ENCODE data around the gene DNAJB6.

DNAJB6 gene

GRCh38 chr7:157370742-157371141, 33.9 kb downstream of the DNAJB6 start:
- no peak for DNase-seq (ENCODE audit: low spot score)

GRCh38 chr7:157371296-157371695, 34.5 kb downstream of the DNAJB6 start:
- no peak for DNase-seq (ENCODE audit: low spot score)

DNA sequence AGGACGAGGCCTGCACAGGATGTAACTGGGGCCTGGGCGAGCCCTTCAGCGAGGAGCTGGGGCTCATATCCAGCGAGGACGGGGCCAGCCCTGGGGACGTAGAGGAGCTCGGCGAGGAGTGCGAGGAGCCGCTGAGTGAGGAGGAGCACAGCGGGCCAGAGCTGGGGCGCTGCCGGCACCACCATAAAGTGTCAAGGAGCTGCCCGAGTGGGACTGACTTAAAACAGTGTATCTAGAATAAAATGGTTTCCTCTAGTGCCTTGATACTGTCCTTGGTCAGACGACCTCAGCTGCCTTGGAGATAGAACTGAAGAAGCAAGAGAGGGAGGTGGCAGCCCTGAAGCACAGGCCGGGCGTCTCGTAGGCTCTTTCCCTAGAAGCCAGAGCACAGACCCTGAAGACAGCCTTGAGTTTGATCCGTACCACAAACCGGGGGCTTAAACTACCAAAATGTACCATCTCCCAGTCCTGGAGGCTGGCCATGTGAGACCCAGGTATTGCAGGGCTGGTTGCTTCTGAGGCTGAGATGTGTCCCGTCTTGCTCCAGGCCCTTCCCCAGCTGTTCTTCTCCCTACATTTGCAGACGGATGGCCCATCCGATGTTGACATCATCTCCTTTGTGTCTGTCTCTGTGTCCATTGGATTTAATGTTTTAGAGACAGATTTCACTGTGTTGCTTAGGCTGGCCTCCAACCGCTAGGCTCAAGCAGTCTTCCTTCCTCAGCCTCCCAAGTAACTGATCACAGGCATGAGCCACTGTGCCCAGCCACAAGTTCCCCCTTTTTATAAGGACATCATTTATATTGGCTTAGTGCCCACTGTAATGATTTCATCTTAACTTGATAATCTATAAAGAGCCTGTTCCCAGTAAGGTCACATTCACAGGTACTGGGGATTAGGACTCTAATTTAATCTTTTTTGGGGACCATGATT, 35.8 kb downstream of the DNAJB6 start:
- DNase-seq (ENCODE audit: low spot score) = no peak

DNA sequence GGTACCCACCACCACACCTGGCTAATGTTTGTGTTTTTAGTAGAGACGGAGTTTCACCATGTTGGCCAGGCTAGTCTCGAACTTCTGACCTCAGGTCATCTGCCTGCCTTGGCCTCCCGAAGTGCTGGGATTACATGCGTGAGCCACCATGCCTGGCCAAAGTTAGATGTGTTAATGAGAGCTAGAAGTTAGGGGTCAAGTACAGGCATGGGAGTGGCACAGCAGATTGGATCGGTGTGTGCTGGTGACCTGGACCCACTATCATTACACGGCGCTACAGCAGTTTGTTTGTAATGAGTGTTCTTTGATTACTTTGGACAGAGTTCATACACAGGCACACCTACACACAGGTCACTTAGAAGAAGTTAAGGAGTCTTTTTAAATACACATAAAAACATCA, 36.7 kb downstream of the DNAJB6 start:
- DNase-seq (ENCODE audit: low spot score) = no peak

- no peak for DNase-seq (ENCODE audit: low spot score)
These were observed 38.6 kb downstream of the DNAJB6 start for GRCh38 chr7:157375410-157375809.

DNA sequence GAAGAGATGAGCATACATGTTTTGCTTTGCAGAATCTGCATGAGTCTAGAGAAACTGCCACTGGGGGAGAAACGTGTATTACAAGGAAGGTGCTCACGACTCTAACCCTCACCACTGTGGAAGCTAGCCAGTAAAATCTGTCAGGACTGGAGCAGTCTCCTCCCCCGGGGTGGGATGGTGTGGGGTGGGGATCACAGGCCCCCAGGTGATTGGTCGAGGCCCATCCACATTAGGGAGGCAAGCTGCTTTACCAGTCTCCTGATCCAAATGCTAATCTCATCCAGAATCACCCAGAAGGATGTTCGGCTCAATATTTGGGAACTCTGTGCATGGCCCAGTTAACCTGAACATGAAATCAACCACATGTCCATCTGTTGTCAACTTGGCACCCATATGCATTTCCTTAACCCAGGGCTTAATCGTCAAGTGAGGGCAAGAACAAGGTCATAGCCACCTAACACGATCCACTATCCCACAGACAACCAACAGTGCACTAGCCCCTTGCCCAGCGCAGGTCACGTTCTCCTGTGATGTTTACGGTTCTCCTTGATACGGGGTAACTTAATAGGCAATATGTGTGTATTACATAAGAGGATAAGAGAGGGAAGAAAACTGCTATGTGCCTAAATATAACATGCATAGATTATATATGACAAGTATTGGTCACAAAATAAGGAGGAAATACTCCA, 40.8 kb downstream of the DNAJB6 start:
- DNase-seq (ENCODE audit: low spot score) = no peak

DNA sequence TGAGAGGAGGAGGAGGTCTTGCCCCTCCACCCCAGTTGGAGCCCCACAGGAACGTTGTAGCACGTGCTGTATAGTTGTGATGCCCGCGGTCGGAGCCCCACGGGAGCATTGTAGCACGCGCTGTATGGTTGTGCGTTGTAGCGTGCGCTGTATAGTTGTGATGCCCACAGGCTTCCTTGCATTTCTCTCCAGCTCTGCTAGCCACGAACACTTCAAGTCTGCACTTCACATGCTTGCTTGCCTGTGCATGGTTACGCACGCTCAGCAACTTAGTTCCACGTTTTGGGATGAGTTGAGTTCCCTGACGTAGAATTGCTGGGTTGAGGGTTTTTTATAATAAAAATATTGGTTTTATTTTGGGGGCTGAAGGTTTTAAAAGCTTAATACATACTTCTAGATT, 41.6 kb downstream of the DNAJB6 start:
- DNase-seq (ENCODE audit: low spot score) = no peak

- DNase-seq (ENCODE audit: low spot score) = no peak
These were observed 42.7 kb downstream of the DNAJB6 start for GRCh38 chr7:157379493-157379892.

DNA sequence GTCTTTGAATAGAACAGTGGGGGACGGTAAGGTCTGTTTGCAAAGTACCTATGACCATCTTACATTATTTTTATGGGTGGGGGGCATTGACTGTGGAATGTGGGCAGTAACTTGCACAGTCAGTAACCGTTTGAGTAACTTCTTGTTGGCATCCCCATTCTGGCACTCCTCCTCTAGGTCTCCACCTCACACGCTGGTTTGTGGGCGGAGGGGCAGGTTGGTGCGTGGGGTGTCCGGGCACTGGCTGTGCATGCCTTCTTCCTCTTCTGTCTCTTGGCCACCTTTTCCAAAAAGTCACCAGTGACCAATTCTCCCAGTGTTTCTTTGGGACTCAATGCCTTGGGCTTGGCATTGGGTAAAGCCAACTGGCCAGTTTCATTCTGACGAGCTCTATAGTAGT, 43.6 kb downstream of the DNAJB6 start:
- DNase-seq (ENCODE audit: low spot score) = no peak

DNA sequence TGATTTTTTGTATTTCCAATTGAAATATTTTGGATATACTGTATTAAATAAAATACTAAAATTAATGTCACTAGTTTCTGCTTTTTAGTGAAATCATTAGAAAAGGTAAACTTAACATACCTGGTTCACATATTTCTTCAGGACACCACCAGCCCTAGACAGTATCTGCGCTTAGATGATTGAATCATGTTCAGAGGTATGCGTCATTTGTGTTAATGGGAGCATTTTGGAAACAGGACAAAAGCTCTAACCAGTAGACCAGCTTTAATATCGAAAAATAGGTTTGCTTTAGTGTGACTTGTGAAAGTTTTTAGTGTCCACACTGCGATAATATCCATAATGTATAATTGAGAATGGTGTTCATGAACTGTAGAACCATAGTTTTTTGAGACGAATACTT, 47.1 kb downstream of the DNAJB6 start:
- no peak for DNase-seq (ENCODE audit: low spot score)

DNA sequence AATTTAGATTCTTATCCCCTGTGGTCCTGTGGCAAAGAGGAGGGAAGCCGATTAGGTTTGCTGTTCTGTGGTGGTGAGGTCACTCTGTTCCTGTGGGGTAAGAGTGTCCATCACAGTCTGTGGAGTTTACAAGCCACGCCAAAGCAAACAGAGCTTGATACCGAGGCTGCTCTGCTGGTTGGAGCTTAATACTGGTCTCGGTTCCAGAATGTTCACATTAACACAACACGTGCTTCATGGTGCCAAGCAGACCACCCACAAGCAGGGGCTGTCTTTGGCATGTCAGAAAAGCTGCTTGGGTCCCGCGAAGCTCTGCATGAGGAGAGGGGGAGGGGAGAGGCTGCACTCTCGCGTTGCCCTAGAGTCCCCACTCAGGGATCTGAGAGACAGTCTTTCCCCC, 47.5 kb downstream of the DNAJB6 start:
- no peak for DNase-seq (ENCODE audit: low spot score)

DNA sequence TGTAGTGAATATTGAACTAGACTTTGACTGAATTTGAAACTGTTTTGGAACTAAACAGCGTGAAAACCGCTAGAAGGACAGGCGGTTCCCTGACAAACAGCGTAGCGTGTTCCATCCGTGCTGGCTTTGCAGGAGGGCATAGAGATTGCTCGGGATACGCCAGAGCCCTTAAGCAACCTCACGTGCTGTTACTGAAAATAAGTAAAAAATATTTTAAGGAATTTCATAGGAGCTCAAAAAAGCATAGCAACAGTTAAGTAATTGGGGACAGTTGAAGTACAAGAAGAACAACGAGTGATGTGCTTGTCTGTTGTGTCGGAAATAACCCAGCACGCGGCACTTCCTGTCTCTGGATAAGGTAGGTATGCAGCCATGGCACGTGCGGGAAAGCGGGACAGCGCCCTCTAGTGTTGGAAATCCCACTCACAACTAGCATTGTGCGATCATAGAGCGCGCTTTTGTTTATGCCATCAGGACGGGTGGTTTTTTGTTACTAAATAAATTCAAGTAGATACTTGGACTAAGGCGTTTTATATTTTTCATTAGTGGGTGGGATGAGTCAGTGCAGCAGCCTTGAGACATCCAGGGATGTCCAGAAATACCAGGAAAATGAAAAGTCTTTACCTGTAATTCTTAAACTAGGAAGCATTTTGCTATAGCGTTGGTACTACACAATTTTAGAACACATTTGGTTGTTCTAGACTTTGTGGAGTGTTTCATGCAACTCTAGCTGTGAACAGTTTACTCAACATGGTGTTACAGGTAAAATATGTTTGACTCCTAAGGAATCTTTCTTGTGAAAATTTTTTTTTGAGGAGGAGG, 50.4 kb downstream of the DNAJB6 start:
- peak; percentile 87 for DNase-seq (ENCODE audit: low spot score)

GRCh38 chr7:157388301-157388700, 51.5 kb downstream of the DNAJB6 start:
- DNase-seq (ENCODE audit: low spot score) = no peak

DNA sequence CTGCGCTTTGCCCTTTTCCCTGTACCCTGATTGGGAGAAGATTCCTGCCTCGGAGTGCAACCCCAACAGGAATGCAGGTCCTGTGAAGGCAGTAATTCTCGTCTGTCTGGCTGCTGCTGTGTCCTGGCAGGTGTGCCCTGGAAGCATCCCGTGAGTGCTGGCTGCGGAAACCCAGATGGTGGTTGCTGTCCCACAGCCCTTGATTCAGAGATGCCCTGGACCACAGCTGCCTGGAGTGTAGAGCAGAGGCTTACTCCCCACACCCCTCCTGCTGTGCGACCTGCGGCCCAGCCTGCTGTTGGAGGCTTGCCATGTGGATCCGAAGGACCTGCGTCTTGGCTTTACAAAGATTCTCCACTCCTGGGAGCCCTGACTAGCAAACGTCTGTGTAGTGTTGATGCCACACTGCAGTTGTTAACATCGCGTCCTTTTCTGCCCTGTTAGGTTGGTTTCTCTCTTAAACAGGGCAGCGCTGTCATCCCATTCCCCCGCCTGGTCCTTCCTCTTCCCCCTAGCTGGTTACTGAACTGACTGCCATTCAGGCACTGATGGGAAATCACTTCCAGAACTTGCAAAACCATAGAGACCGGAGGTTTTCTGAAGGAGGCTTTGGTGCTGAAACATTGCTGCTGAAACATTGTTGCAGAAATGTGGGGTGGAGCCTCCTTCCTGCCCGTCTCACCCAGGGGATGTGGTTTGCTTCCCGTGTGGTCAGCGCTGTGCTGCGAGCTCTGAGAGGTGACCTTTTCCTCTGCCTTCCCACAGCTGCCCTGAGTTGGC, 53.3 kb downstream of the DNAJB6 start:
- DNase-seq (ENCODE audit: low spot score) = no peak

- no peak for DNase-seq (ENCODE audit: low spot score)
These were observed 54.4 kb downstream of the DNAJB6 start for GRCh38 chr7:157391036-157391710.

GRCh38 chr7:157392256-157393037, 55.6 kb downstream of the DNAJB6 start:
- DNase-seq (ENCODE audit: low spot score) = no peak

- no peak for DNase-seq (ENCODE audit: low spot score)
These were observed 57.7 kb downstream of the DNAJB6 start for GRCh38 chr7:157394246-157395191.

- DNase-seq (ENCODE audit: low spot score) = no peak
These were observed 58.4 kb downstream of the DNAJB6 start for GRCh38 chr7:157395206-157395605.
